H9 (cell line): Measurements from ENCODE around the gene SP2. TPM values are rescaled to one million over a fixed set of nuclear protein-coding genes. Genes with fewer than 3 reads are reported as not detected.

ENCODE experiments used
- DNase-seq: peaks from one replicate; pipeline ENCODE4 v3.0.0-alpha.2; 2017
- H2AFZ ChIP-seq: one replicate; pipeline ENCODE4 v1.6.1; 2013; ENCODE audit warnings: mild to moderate bottlenecking, low read length, control low read depth, moderate library complexity
- H2AK5ac ChIP-seq: 2 replicates; pipeline ENCODE4 v1.6.1; 2013; ENCODE audit warnings: low read length, control low read depth, mixed read lengths; ENCODE audit not compliant: insufficient read length
- H2BK120ac ChIP-seq: one replicate; pipeline ENCODE4 v1.6.1; 2013; ENCODE audit warnings: low read depth, mild to moderate bottlenecking, low read length, control low read depth, inconsistent platforms; ENCODE audit not compliant: poor library complexity, severe bottlenecking
- H2BK12ac ChIP-seq: 2 replicates; pipeline ENCODE4 v1.6.1; 2013; ENCODE audit warnings: low read length, control low read depth, mixed read lengths, low read depth; ENCODE audit not compliant: insufficient read length
- H2BK15ac ChIP-seq: 2 replicates; pipeline ENCODE4 v1.6.1; 2013; ENCODE audit warnings: low read depth, low read length, control low read depth
- H2BK20ac ChIP-seq: one replicate; pipeline ENCODE4 v1.6.1; 2013; ENCODE audit warnings: low read depth, mild to moderate bottlenecking, low read length, control low read depth, inconsistent platforms; ENCODE audit not compliant: poor library complexity, severe bottlenecking
- H2BK5ac ChIP-seq: 2 replicates; pipeline ENCODE4 v1.6.1; 2013; ENCODE audit warnings: low read length, control low read depth, mixed read lengths; ENCODE audit not compliant: insufficient read length
- H3K14ac ChIP-seq: 2 replicates; pipeline ENCODE4 v1.6.1; 2013; ENCODE audit warnings: low read length, control low read depth; ENCODE audit not compliant: insufficient read depth
- H3K18ac ChIP-seq: 2 replicates; pipeline ENCODE4 v1.6.1; 2013; ENCODE audit warnings: low read depth, mild to moderate bottlenecking, mixed read lengths, low read length, control low read depth; ENCODE audit not compliant: insufficient read length
- H3K23ac ChIP-seq: 2 replicates; pipeline ENCODE4 v1.6.1; 2013; ENCODE audit warnings: low read length, control low read depth, mixed read lengths, low read depth; ENCODE audit not compliant: insufficient read length
- H3K23me2 ChIP-seq: 2 replicates; pipeline ENCODE4 v1.6.1; 2013; ENCODE audit warnings: low read depth, mild to moderate bottlenecking, mixed read lengths, low read length, control low read depth; ENCODE audit not compliant: insufficient read length, poor library complexity, severe bottlenecking
- H3K27ac ChIP-seq: 2 replicates; pipeline ENCODE4 v1.5.1; 2013; ENCODE audit warnings: low read length, control low read depth, mixed read lengths, low read depth; ENCODE audit not compliant: insufficient read length
- H3K27me3 ChIP-seq: 2 replicates; pipeline ENCODE4 v1.6.1; 2013; ENCODE audit warnings: low read length, control low read depth, inconsistent platforms; ENCODE audit not compliant: insufficient read depth
- H3K4ac ChIP-seq: 2 replicates; pipeline ENCODE4 v1.6.1; 2013; ENCODE audit warnings: low read depth, mild to moderate bottlenecking, control low read depth, inconsistent platforms, low read length, moderate library complexity
- H3K4me1 ChIP-seq: 2 replicates; pipeline ENCODE4 v1.6.1; 2013; ENCODE audit warnings: low read length, control low read depth, inconsistent platforms; ENCODE audit not compliant: insufficient read depth
- H3K4me2 ChIP-seq: 2 replicates; pipeline ENCODE4 v1.6.1; 2013; ENCODE audit warnings: low read length, control low read depth, mixed read lengths; ENCODE audit not compliant: insufficient read length, insufficient read depth
- H3K56ac ChIP-seq: 2 replicates; pipeline ENCODE4 v1.6.1; 2013; ENCODE audit warnings: low read depth, mild to moderate bottlenecking, mixed read lengths, low read length, control low read depth; ENCODE audit not compliant: insufficient read length
- H3K79me1 ChIP-seq: 2 replicates; pipeline ENCODE4 v1.6.1; 2013; ENCODE audit warnings: low read depth, mild to moderate bottlenecking, moderate library complexity, low read length, control low read depth, inconsistent platforms; ENCODE audit not compliant: insufficient read depth, poor library complexity, severe bottlenecking
- H3K79me2 ChIP-seq: 2 replicates; pipeline ENCODE4 v1.6.1; 2013; ENCODE audit warnings: low read length, control low read depth, inconsistent platforms; ENCODE audit not compliant: insufficient read depth
- H3K9ac ChIP-seq: 2 replicates; pipeline ENCODE4 v1.6.1; 2013; ENCODE audit warnings: low read length, control low read depth, mixed read lengths; ENCODE audit not compliant: insufficient read length; ENCODE audit errors: extremely low read depth
- H3K9me3 ChIP-seq: one replicate; pipeline ENCODE4 v1.6.1; 2013; ENCODE audit warnings: low read depth, low read length, inconsistent platforms; ENCODE audit not compliant: control insufficient read depth
- H3T11ph ChIP-seq: one replicate; pipeline ENCODE4 v1.6.1; 2013; ENCODE audit warnings: mild to moderate bottlenecking, low read length, control low read depth, inconsistent platforms
- H4K20me1 ChIP-seq: one replicate; pipeline ENCODE4 v1.6.1; 2013; ENCODE audit not compliant: control insufficient read depth, insufficient read length, insufficient read depth
- H4K5ac ChIP-seq: 2 replicates; pipeline ENCODE4 v1.6.1; 2013; ENCODE audit warnings: low read depth, mild to moderate bottlenecking, mixed read lengths, low read length, control low read depth; ENCODE audit not compliant: insufficient read length
- H4K8ac ChIP-seq: replicated peaks from 2 replicates; pipeline ENCODE4 v1.6.1; 2013; ENCODE audit warnings: low read length, control low read depth, mixed read lengths, low read depth; ENCODE audit not compliant: insufficient read length
- H4K91ac ChIP-seq: 2 replicates; pipeline ENCODE4 v1.6.1; 2013; ENCODE audit warnings: low read depth, mild to moderate bottlenecking, moderate library complexity, mixed read lengths, low read length, control low read depth; ENCODE audit not compliant: insufficient read length
- H3K27ac Mint-ChIP-seq, 3 experiments: 2 replicates in 2 of 3; 3 replicates in 1 of 3; pipeline ENCODE4 v1.8.0; 2020 to 2021; ENCODE audit warnings: mixed read lengths in 3 of 3, mild to moderate bottlenecking in 1 of 3, moderate library complexity in 1 of 3
- H3K27me3 Mint-ChIP-seq: 2 replicates; pipeline ENCODE4 v1.8.0; 2021; ENCODE audit warnings: low read depth, mild to moderate bottlenecking, moderate library complexity, mixed read lengths
- H3K36me3 Mint-ChIP-seq, 3 experiments: 2 replicates in 2 of 3; 3 replicates in 1 of 3; pipeline ENCODE4 v1.8.0; 2020 to 2021; ENCODE audit warnings: low read depth in 3 of 3, mixed read lengths in 3 of 3; ENCODE audit not compliant: insufficient read depth in 1 of 3
- H3K4me1 Mint-ChIP-seq, 2 experiments: 2 replicates each; pipeline ENCODE4 v1.8.0; 2020; ENCODE audit warnings: mixed read lengths in 2 of 2
- H3K4me3 Mint-ChIP-seq, 2 experiments: 2 replicates in 1 of 2; 3 replicates in 1 of 2; pipeline ENCODE4 v1.8.0; 2020 to 2021; ENCODE audit warnings: mild to moderate bottlenecking in 2 of 2, mixed read lengths in 2 of 2, moderate library complexity in 1 of 2
- H3K9me3 Mint-ChIP-seq, 2 experiments: 2 replicates in 1 of 2; 3 replicates in 1 of 2; pipeline ENCODE4 v1.8.0; 2020; ENCODE audit warnings: mild to moderate bottlenecking in 2 of 2, mixed read lengths in 2 of 2, moderate library complexity in 1 of 2
- CTCF ChIP-seq: fragments of 200-600 bp; sonication (generic); conservative IDR thresholded peaks from 3 replicates; pipeline ENCODE4 v1.8.0; 2021; ENCODE audit warnings: antibody characterized with exemption, mild to moderate bottlenecking
- WGBS: extraction: QIAGEN DNeasy Blood & Tissue Kit; methylation state at CpG from one replicate; pipeline ENCODE4 v1.1.7; 2013; ENCODE audit warnings: missing lambda C conversion rate, low lambda C conversion rate, mixed read lengths; ENCODE audit not compliant: insufficient read length; ENCODE audit errors: extremely low coverage; 5-methylcytosine and 5-hydroxymethylcytosine counted together
- total RNA-seq: library from RNA; stranded (reverse); gene quantifications from 2 replicates; pipeline ENCODE4 v1.2.1, GENCODE V29; 2021

SP2 gene
- total RNA-seq, 1 experiment from 2014 or later = 19.3 TPM

DNA sequence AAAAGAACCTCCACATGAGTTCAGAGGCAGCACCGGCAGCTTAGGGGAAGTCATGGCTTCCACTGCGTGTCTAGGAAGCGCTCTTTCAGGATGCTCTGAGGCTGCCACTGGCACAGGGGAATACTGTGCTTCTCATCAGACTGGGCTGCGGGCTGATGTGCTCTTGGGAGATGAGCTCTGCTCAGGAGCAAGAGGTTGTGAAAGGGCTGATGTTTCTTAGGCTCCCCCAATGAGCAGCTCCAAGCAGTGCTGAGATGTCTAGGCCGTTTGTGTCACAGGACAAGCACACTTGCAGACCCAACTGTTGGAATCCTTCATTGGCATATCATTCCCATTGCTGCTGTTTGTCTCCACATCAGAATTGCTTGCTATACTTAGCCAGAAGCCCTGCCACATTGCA lies 3.6 kb downstream of the SP2 start:
- Histone ChIP-seq H3K79me1 (no peaks in the 10 kb centered on the region), H3K14ac (no peak overlapping the region), H3K79me2 (no peaks in the 10 kb centered on the region), H2BK15ac (no peak overlapping the region), H2BK12ac (no peak overlapping the region), H3K9ac (no peak overlapping the region), H3K18ac (no peak overlapping the region), H3K4ac (no peak overlapping the region), H2BK120ac (no peak overlapping the region), H4K8ac (no peak overlapping the region), H2AK5ac (no peak overlapping the region), H2BK5ac (no peak overlapping the region), H4K5ac (no peak overlapping the region), H2BK20ac (no peak overlapping the region), H3K4me2 (no peak overlapping the region), H4K20me1 (no peaks in the 10 kb centered on the region), H3K27ac (no peak overlapping the region), H3K9me3 (no peaks in the 10 kb centered on the region), H3K4me1 (peaks cover 6% of the 10 kb centered on the region; the same call in 1 of the 2 replicates), H4K91ac (no peak overlapping the region), H3K27me3 (no peaks in the 10 kb centered on the region), H3K23me2 (peaks cover 5% of the 10 kb centered on the region), H3K23ac (no peak overlapping the region), H2AFZ (no peak overlapping the region), H3T11ph (no peak overlapping the region), H3K56ac (no peak overlapping the region)
- Mint-ChIP-seq H3K9me3 (no peaks in the 10 kb centered on the region), H3K4me3 (no peak overlapping the region), H3K4me1 (peaks cover 45 to 46% of the 10 kb centered on the region in 2 experiments), H3K27ac (no peak overlapping the region), H3K27me3 (no peaks in the 10 kb centered on the region), H3K36me3 (peaks cover 0 to 13% (median 12%) of the 10 kb centered on the region in 3 experiments; a peak in 5 of 7 replicates)
- no peak for DNase-seq
- WGBS = no CpG with 5 or more reads among the region's 5 CpGs
- TF ChIP-seq CTCF = no peak
